ENCODE measurements around the gene IL34. TPM values are rescaled to one million over a fixed set of nuclear protein-coding genes. Genes with fewer than 3 reads are reported as not detected.

Gene IL34
- 1.7 TPM in 1 of 2 replicates, not detected in the other for polyA plus RNA-seq

GRCh38 chr16:70646260-70647241, at the start of gene IL34:
TSS of gene IL34 (plus strand) at chr16:70646559. CDS start at chr16:70646948, 389 bp downstream.

DNA sequence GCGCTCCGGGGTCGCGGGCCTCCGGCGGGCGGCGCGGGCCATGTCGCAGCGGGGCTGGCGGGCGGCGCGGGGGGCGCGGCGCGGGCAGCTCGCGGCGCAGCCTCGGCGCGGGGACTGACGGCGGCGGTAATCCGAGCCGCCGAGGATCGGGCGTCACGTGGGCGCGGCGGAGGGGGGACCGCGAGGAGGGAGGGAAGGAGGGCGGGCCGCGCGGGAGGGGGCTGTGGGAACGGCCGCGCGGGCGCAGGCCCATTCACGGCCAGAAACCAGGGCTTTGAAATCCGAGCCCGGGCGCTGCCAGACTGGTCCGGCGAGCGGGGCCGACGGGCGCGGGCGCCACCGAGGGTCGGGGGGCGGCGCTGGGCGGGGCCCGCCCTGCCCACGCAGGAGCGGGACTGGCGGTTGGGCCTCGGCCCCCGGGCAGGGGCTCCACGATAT, 39.6 kb downstream of the IL34 start, which contains the start of gene MTSS2:
TSS of gene MTSS2 (minus strand) at position 116 of the 438 bp plus-strand sequence. CDS start 262 bp downstream, outside the sequence.

Other genes starting within 250 kb of the IL34 start
- gene ST3GAL2, start 207.5 kb upstream of the IL34 start, polyA plus RNA-seq = 1.2 and 1.6 TPM in 2 replicates
- gene FCSK, start 192.0 kb upstream of the IL34 start, polyA plus RNA-seq = 0.27 and 0.69 TPM in 2 replicates
- 23.3 and 24.3 TPM in 2 replicates for gene COG4, start 123.0 kb upstream of the IL34 start, polyA plus RNA-seq
- gene SF3B3, start 122.7 kb upstream of the IL34 start, polyA plus RNA-seq = 52.6 and 56.8 TPM in 2 replicates
- gene MTSS2, start 39.5 kb downstream of the IL34 start, polyA plus RNA-seq = 6.5 and 9.3 TPM in 2 replicates
- 15.5 and 20.7 TPM in 2 replicates for gene VAC14, start 154.6 kb downstream of the IL34 start, polyA plus RNA-seq

Data from Purkinje cell (primary cell).